SK-N-SH treated with all-trans-retinoic acid at 6 μM for 48 hours (cell line): ENCODE data around the gene CTNNBL1.

Experiments used
- ATAC-seq: fragments of 200-7000 bp; cut with Tn5 transposase; 3 replicates; pipeline ENCODE4 v1.9.1; 2020; ENCODE audit warnings: mild to moderate bottlenecking, moderate library complexity
- BACH2 ChIP-seq: fragments of 250-450 bp; sonication (Bioruptor Pico); IDR thresholded peaks from 2 replicates; pipeline ENCODE4 v1.9.0; 2021; ENCODE audit warnings: mild to moderate bottlenecking, borderline replicate concordance
- CREB5 ChIP-seq: fragments of 250-450 bp; sonication (Bioruptor Pico); IDR thresholded peaks from 2 replicates; pipeline ENCODE4 v1.5.1; 2020; ENCODE audit warnings: low read depth, mild to moderate bottlenecking, moderate library complexity
- CSDC2 ChIP-seq: fragments of 250-450 bp; sonication (Bioruptor Pico); IDR thresholded peaks from 2 replicates; pipeline ENCODE4 v1.5.0; 2020; ENCODE audit warnings: mild to moderate bottlenecking, moderate library complexity
- CSRNP3 ChIP-seq: fragments of 250-450 bp; sonication (Bioruptor Pico); IDR thresholded peaks from 2 replicates; pipeline ENCODE4 v1.5.1; 2021; ENCODE audit warnings: mild to moderate bottlenecking, moderate library complexity
- ESRRG ChIP-seq: fragments of 250-450 bp; sonication (Bioruptor Pico); IDR thresholded peaks from 2 replicates; pipeline ENCODE4 v1.6.1; 2021; ENCODE audit warnings: mild to moderate bottlenecking
- GLIS3 ChIP-seq: fragments of 250-450 bp; sonication (Bioruptor Pico); IDR thresholded peaks from 2 replicates; pipeline ENCODE4 v1.5.0; 2020; ENCODE audit warnings: mild to moderate bottlenecking, moderate library complexity
- ISL1 ChIP-seq: fragments of 250-450 bp; sonication (Bioruptor Pico); IDR thresholded peaks from 2 replicates; pipeline ENCODE4 v2.1.2; 2022; ENCODE audit warnings: mild to moderate bottlenecking, moderate library complexity
- PATZ1 ChIP-seq: fragments of 250-450 bp; sonication (Bioruptor Pico); IDR thresholded peaks from 2 replicates; pipeline ENCODE4 v1.8.0; 2020; ENCODE audit warnings: mild to moderate bottlenecking, moderate library complexity, borderline replicate concordance
- POU6F1 ChIP-seq: fragments of 250-450 bp; sonication (Bioruptor Pico); IDR thresholded peaks from 2 replicates; pipeline ENCODE4 v1.8.0; 2021; ENCODE audit warnings: low read depth, mild to moderate bottlenecking, moderate library complexity, borderline replicate concordance
- PPARA ChIP-seq: fragments of 250-450 bp; sonication (Bioruptor Pico); IDR thresholded peaks from 2 replicates; pipeline ENCODE4 v1.5.0; 2020; ENCODE audit warnings: mild to moderate bottlenecking, borderline replicate concordance
- RARB ChIP-seq: fragments of 250-450 bp; sonication (Bioruptor Pico); IDR thresholded peaks from 2 replicates; pipeline ENCODE4 v1.8.0; 2021; ENCODE audit warnings: mild to moderate bottlenecking, moderate library complexity
- SNAI2 ChIP-seq: fragments of 250-450 bp; sonication (Bioruptor Pico); IDR thresholded peaks from 2 replicates; pipeline ENCODE4 v1.5.0; 2020; ENCODE audit warnings: mild to moderate bottlenecking, moderate library complexity
- TCF4 ChIP-seq: fragments of 250-450 bp; sonication (Bioruptor Pico); IDR thresholded peaks from 2 replicates; pipeline ENCODE4 v1.8.0; 2021; ENCODE audit warnings: mild to moderate bottlenecking, moderate library complexity, borderline replicate concordance
- TOX ChIP-seq: fragments of 250-450 bp; sonication (Bioruptor Pico); IDR thresholded peaks from 2 replicates; pipeline ENCODE4 v1.8.0; 2021; ENCODE audit warnings: mild to moderate bottlenecking, moderate library complexity, borderline replicate concordance
- TSHZ2 ChIP-seq: fragments of 250-450 bp; sonication (Bioruptor Pico); IDR thresholded peaks from 2 replicates; pipeline ENCODE4 v1.5.0; 2020; ENCODE audit warnings: mild to moderate bottlenecking, moderate library complexity
- ZC3H10 ChIP-seq: fragments of 250-450 bp; sonication (Bioruptor Pico); IDR thresholded peaks from 2 replicates; pipeline ENCODE4 v1.5.1; 2021; ENCODE audit warnings: mild to moderate bottlenecking, moderate library complexity
- ZFP3 ChIP-seq: fragments of 250-450 bp; sonication (Bioruptor Pico); IDR thresholded peaks from 2 replicates; pipeline ENCODE4 v1.5.0; 2020; ENCODE audit warnings: mild to moderate bottlenecking, moderate library complexity
- ZFP30 ChIP-seq: fragments of 450-650 bp; formaldehyde crosslinking; IDR thresholded peaks from 2 replicates; pipeline ENCODE4 v1.5.0; 2022; ENCODE audit warnings: mild to moderate bottlenecking, moderate library complexity
- ZNF565 ChIP-seq: fragments of 450-650 bp; formaldehyde crosslinking; conservative IDR thresholded peaks from 2 replicates; pipeline ENCODE4 v1.5.0; 2020; ENCODE audit warnings: low read depth, mild to moderate bottlenecking, moderate library complexity
- ZNF70 ChIP-seq: fragments of 450-650 bp; formaldehyde crosslinking; IDR thresholded peaks from 2 replicates; pipeline ENCODE4 v1.5.0; 2020; ENCODE audit warnings: mild to moderate bottlenecking, moderate library complexity
- ZNF8 ChIP-seq: fragments of 450-650 bp; formaldehyde crosslinking; IDR thresholded peaks from 2 replicates; pipeline ENCODE4 v1.5.0; 2020; ENCODE audit warnings: mild to moderate bottlenecking, moderate library complexity

The CTNNBL1 gene

GRCh38 chr20:37749620-37750403 is 56.0 kb downstream of the CTNNBL1 start:
- no peak for ATAC-seq
- no peak for TF ChIP-seq TCF4 (CRISPR knock-in tag)
- TF ChIP-seq CSDC2 (CRISPR knock-in tag): no peak
- TF ChIP-seq SNAI2 (CRISPR knock-in tag): no peak
- TF ChIP-seq CREB5: no peak
- TF ChIP-seq POU6F1 (CRISPR knock-in tag): no peak
- TF ChIP-seq ZC3H10: no peak
- TF ChIP-seq TSHZ2 (CRISPR knock-in tag): no peak
- no peak for TF ChIP-seq PPARA (CRISPR knock-in tag)
- TF ChIP-seq ZNF70 (CRISPR knock-in tag): no peak
- no peak for TF ChIP-seq PATZ1
- TF ChIP-seq RARB (CRISPR knock-in tag): no peak
- no peak for TF ChIP-seq TOX (CRISPR knock-in tag)
- no peak for TF ChIP-seq ZFP3 (CRISPR knock-in tag)
- no peak for TF ChIP-seq ZNF565 (CRISPR knock-in tag)
- TF ChIP-seq CSRNP3 (CRISPR knock-in tag): no peak
- TF ChIP-seq BACH2 (CRISPR knock-in tag): no peak

GRCh38 chr20:37755665-37756064 is 61.8 kb downstream of the CTNNBL1 start:
- peak; percentile 40; the same call in 1 of the 3 replicates for ATAC-seq
- TF ChIP-seq ZNF8 (CRISPR knock-in tag): no peak
- TF ChIP-seq ISL1 (CRISPR knock-in tag): no peak
- TF ChIP-seq PPARA (CRISPR knock-in tag): no peak
- TF ChIP-seq ZC3H10: no peak
- no peak for TF ChIP-seq ESRRG (CRISPR knock-in tag)
- TF ChIP-seq ZFP3 (CRISPR knock-in tag): no peak
- TF ChIP-seq CSDC2 (CRISPR knock-in tag): no peak
- no peak for TF ChIP-seq SNAI2 (CRISPR knock-in tag)
- no peak for TF ChIP-seq CSRNP3 (CRISPR knock-in tag)
- no peak for TF ChIP-seq RARB (CRISPR knock-in tag)
- no peak for TF ChIP-seq BACH2 (CRISPR knock-in tag)
- TF ChIP-seq TSHZ2 (CRISPR knock-in tag): no peak
- no peak for TF ChIP-seq ZFP30 (CRISPR knock-in tag)
- no peak for TF ChIP-seq GLIS3 (CRISPR knock-in tag)
- TF ChIP-seq POU6F1 (CRISPR knock-in tag): no peak
